GM19238 (cell line): Measurements from ENCODE around the gene PLEKHJ1.
A peak's percentile ranks its signal among the peaks of the same experiment; 100 is the strongest.

Experiments
- DNase-seq: peaks from one replicate; pipeline ENCODE4 v3.0.0; 2011; ENCODE audit warnings: low spot score; ENCODE audit not compliant: insufficient read length

Gene PLEKHJ1

GRCh38 chr19:2223959-2224358 is 12.2 kb downstream of the PLEKHJ1 start:
- peak; percentile 67 for DNase-seq

- no peak for DNase-seq
Observed at GRCh38 chr19:2223391-2223790, 12.7 kb downstream of the PLEKHJ1 start.

DNA sequence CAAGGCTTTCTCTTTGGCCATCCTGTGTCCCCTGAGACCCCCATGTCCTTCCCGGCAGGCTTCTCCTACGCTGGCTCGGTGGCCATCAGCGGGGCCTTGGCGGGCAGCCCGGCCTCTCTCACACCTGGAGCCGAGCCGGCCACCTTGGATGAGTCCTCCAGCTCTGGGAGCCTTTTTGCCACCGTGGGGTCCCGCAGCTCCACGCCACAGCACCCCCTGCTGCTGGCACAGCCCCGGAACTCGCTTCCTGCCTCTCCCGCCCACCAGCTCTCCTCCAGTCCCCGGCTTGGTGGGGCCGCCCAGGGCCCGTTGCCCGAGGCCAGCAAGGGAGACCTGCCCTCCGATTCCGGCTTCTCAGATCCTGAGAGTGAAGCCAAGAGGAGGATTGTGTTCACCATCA is 14.2 kb downstream of the PLEKHJ1 start:
- DNase-seq: no peak

GRCh38 chr19:2221250-2221831 is 14.8 kb downstream of the PLEKHJ1 start:
- DNase-seq: no peak

- no peak for DNase-seq
Observed at GRCh38 chr19:2219726-2220125, 16.4 kb downstream of the PLEKHJ1 start.

DNA sequence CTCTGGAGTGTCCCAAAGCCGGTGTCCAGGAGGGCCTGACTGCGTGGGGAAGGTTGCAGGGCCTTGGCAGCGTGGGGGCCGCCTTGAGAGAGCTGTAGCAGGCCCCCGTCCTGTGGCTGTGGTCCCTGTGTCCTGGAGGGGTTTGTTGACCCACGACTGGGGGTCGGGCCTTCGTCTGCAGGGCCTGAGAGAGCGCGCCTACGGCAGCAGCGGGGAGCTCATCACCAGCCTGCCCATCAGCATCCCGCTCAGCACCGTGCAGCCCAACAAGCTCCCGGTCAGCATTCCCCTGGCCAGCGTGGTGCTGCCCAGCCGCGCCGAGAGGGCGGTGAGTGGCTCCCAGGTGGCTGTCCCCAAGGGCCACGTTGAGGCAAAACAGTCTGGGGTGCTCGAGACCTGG is 18.5 kb downstream of the PLEKHJ1 start:
- DNase-seq: no peak

DNA sequence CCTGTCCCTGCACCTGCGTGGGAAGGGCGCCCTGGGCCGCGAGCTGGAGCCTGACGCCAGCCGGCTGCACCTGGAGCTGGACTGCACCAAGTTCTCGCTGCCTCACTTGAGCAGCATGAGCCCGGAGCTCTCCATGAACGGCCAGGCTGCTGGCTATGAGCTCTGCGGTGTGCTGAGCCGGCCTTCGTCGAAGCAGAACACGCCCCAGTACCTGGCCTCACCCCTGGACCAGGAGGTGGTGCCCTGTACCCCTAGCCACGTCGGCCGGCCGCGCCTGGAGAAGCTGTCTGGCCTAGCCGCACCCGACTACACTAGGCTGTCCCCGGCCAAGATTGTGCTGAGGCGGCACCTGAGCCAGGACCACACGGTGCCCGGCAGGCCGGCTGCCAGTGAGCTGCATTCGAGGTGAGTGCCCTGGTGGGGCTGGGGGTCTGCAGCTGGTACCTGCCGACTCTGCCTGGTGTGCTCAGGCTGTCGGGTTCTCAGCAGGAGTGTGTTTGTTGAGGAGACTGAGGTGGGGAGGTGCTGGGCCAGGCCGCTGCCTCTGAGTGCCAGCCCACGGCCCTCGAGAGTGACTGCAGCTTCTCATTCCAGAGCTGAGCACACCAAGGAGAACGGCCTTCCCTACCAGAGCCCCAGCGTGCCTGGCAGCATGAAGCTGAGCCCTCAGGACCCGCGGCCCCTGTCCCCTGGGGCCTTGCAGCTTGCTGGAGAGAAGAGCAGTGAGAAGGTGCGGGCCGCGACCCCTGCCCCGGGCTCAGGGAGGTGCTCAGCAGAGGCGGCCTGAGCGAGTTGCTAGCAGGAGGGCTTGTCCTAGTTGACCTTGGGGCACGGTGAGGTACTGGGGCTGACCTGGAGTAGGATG is 19.5 kb downstream of the PLEKHJ1 start:
- DNase-seq: no peak

DNA sequence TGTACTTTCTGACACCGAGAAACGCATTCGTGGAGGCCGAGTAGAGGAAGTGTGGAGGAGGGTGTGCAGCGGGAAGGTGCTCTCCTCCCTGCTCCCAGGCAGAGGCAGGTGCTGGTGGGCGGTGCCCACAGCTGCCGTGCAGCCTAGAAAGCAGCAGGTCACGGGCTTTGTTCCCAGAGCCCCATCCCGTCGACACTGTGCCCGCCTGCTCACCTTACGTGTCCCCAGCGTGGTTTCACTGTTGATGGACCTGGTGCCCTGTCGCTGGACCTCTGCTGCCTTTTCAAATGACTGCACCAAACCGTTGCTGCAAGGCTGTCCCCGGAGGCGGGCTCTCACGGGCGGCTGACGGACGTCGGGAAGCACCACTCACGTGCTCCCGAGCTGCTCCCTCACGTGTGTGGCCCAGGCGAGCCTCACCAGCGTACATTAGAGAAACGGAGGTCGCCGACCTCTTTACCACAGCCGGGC is 20.8 kb downstream of the PLEKHJ1 start:
- no peak for DNase-seq

- DNase-seq: no peak
Observed at GRCh38 chr19:2214251-2214650, 21.9 kb downstream of the PLEKHJ1 start.

DNA sequence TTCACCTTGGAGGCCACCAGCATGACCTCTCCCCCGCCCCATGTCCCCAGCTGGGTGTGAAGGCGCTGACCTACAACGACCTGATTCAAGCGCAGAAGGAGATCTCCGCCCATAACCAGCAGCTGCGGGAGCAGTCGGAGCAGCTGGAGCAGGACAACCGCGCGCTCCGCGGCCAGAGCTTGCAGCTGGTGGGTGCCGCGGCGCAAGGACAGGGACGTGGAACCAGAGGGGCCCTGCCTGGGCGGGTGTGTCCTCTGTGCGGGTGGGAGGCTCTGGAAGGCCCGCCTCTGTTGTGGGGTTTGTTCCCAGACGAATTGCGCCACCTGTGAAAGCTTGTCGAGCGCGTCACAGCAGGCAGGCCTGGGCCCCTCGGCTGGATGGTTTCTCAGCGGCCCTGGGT is 22.3 kb downstream of the PLEKHJ1 start:
- no peak for DNase-seq

DNA sequence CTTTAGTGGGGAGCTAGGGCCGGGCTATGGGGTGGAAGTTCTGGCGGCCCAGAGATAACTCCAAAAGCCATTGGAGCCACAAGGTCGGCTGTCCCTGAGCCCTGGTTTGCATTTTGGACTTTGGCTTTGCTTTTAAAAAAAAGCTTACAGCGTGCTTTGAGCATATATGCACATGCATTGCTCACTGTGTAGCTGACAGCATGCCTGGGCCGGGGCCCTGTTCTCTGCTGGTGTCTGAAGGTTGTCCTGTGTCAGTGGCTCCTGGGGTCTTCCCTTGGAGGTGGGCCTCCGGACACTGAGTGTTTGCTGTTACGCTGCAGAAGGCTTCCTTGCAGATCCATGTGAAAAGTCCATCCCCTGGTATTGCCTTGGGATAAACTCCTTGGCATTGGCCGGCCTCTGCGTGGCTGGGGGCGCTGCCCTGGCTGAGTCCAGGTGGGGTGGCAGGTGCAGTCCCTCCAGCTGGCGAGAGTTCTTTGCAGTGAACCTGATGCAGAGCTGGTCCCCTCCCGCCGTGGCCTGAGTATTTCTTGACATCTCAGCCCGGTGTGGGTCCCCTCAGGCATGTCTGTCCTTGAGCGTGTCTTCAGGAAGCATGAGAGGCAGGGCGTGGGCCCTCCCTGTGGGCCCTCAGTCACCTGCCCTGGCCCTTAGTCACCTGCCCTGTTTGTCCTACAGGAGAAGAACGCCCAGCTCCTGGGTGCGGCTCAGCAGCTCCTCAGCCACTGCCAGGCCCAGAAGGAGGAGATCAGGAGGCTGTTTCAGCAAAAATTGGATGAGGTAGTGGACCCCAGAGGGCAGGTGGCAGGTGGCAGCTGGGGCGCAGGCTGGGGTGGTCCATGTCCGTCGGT is 23.0 kb downstream of the PLEKHJ1 start:
- no peak for DNase-seq

- DNase-seq: no peak
Observed at GRCh38 chr19:2210987-2211740, 25.0 kb downstream of the PLEKHJ1 start.

GRCh38 chr19:2210206-2210605 is 25.9 kb downstream of the PLEKHJ1 start:
- DNase-seq: no peak

DNA sequence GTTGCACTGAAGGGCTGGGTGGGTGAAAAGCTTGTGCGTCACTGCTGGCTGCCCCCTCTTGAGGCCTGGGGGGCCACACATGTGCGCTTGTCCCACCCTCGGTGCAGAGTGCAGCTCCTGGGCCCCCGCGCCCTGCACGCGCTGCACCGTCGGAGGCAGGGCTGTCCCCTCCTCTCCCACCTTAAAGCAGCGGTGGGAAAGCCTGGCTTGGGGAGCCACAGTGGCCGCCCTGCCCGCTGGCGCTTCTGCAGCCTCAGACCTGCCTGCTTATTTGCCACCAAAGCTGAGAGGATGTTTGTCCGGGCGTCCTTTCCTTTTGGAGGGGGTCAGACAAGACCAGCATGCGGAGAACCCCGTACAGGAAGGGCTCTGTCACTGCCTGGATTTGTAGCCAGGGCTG is 26.7 kb downstream of the PLEKHJ1 start:
- no peak for DNase-seq

DNA sequence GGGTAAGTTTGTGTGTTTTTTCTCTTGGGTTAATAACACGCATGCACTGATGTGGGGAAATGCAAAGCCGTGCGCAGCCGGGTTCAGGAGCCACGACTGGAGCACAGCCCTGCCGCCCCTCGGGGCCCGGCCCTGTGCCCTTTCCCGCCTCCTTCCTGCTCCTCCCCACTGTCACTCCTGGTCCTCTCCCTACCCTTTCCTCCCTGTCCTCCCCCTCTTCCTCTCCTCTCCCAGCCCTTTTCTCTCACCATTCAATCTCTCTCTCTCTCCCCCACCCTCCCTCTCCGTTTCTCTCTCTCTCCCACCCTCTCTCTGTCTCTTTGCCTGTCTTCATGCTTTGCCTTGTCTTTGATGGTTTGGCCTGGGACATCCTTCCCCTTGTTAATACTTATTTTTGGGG is 27.2 kb downstream of the PLEKHJ1 start:
- DNase-seq: no peak

DNA sequence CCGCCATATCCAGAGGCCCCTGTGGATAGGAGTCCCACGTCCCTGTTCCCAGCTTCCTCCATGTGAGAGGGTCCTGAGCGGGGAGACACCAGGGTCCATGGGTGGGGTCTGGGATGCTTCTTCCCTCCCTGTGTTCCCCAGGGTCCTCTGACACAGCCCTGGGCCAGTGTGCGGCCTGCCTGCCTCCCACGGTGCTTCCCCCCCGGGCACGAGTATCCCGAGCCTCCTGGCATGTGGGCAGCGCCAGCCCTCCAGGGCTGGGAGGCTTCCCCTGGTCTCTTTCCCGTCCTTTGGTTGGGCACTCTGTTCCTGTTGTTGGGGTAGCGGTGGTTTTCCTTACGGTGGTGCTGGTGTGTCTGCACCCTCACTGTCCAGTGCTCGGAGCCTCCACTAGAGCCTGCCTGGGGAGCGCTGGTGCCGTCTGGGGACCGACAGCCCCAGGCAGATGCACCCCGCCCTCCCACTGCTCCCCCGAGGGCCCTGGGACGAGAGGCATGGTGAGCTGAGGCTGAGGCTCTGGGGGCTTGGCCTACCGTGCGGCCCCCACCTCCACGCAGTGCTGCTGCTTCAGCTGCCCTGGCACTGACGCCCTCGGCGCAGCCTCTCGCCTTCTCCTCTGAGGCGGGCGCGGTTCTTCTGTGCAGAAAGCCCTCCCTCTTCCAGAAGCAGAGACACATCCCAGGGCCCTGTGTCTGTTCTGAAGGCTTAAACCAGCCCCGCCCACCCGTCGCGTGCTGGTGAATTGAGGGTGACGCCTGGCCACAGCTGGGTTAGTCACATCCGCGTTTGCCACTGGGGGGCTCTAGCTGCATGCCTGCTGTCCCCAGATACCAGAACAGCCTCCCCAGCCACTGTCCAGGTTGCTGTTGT is 27.9 kb downstream of the PLEKHJ1 start:
- DNase-seq: no peak

GRCh38 chr19:2207008-2207407 is 29.1 kb downstream of the PLEKHJ1 start:
- no peak for DNase-seq

GRCh38 chr19:2202366-2202765 is 33.8 kb downstream of the PLEKHJ1 start:
- no peak for DNase-seq

DNA sequence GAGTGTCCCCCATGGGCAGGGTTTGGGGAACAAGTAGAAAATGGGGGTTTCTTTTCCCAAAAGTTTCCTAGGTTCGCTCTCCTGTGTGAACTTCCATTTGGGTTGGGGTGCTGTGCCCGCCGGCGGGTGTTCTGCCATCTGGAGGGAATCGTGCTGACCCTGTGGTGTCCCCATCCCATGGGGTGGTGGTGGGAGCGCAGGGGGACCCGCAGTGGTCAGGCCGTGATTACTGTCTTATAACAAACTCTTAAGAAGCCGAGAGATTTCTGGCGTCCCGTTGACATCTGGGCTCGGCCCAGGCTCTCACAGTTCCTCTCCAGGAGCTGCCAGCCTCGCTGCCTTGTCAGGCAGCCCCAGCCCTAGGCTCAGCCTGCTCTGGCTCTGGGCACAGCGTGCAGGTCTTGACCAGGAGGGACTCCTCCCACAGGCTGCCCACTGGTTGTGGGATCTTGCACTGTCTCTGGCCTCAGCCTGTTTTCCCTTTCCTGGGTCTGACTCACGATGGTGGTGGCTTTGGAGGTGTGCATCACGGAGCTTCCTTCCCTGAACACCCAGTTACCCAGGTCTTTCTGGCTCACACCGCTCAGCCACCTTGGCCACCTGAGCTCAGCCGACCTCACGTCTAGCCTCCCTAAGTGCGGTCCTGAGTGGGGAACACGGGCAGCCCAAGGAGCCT is 34.5 kb downstream of the PLEKHJ1 start:
- no peak for DNase-seq
